ES-I3 (cell line): ENCODE results near the gene DHRS13.
"Not testable (repeated sequence)": the region's sequence is repeated elsewhere in the genome, so short reads cannot be mapped to it uniquely, and the experiment has no call there.

ENCODE experiments used
- H3K36me3 ChIP-seq: 2 replicates; pipeline ENCODE4 v1.6.1; 2013; ENCODE audit warnings: mild to moderate bottlenecking, low read length, control low read depth, moderate library complexity; ENCODE audit not compliant: insufficient read depth
- H3K4me1 ChIP-seq: 2 replicates; pipeline ENCODE4 v1.6.1; 2013; ENCODE audit warnings: mild to moderate bottlenecking, control low read depth, low read length; ENCODE audit not compliant: insufficient read depth
- H3K9ac ChIP-seq: 2 replicates; pipeline ENCODE4 v1.6.1; 2013; ENCODE audit warnings: low read depth, mild to moderate bottlenecking, low read length, moderate library complexity
- H3K9me3 ChIP-seq: 2 replicates; pipeline ENCODE4 v1.6.1; 2013; ENCODE audit warnings: mild to moderate bottlenecking, low read length, moderate library complexity; ENCODE audit not compliant: control insufficient read depth, insufficient read depth

DHRS13 gene

DNA sequence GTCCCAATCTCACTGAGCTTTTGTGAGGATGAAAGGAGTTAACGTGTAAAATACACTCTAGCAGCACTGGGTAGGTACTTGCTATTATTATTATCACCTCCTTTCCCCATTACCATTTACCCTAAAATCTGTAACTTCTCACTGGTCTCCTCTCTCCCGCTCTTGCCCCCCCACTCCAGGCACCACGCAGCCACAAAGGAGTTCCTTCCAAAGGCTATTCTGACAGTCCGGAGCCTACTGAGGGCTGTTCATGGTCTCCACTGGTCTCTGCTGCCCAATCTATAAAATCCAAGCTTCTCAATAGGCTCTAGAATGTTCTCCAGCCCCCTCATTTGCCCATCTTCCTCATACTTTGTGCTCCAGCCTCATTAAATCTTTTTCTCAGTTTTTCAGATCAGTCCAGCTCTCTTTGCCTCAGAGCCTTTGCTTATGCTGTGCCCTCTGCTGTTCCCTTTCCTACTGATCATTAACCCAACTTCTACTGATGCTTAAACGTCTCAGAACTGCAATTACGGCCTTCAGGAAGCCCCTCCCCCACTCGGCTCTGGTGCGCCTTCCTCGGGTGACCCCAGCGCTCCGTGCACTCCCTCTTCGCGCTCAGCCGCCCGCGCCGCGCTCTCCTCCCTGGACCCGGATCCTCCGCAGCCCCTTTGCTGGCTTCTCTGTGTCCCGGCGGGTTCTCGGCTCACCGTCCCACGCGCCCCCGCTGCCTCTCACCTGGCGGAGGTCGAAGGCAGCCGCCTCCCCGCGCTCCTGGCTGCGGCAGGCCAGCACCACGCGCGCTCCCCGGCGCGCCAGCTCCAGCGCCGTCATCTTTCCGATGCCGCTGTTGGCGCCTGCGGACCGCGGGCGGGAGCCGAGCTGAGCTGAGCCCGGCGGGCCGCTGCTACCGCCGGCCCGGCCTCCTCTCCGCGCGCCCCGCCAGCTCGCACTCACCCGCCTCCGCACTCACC, 737 bp downstream of the DHRS13 start:
- Histone ChIP-seq H3K4me1 (peaks cover 5% of the 10 kb centered on the region; the same call in 1 of the 2 replicates), H3K36me3 (peaks cover 12% of the 10 kb centered on the region), H3K9me3 (no peaks in the 10 kb centered on the region), H3K9ac (peak overlapping the region; percentile 70)

DNA sequence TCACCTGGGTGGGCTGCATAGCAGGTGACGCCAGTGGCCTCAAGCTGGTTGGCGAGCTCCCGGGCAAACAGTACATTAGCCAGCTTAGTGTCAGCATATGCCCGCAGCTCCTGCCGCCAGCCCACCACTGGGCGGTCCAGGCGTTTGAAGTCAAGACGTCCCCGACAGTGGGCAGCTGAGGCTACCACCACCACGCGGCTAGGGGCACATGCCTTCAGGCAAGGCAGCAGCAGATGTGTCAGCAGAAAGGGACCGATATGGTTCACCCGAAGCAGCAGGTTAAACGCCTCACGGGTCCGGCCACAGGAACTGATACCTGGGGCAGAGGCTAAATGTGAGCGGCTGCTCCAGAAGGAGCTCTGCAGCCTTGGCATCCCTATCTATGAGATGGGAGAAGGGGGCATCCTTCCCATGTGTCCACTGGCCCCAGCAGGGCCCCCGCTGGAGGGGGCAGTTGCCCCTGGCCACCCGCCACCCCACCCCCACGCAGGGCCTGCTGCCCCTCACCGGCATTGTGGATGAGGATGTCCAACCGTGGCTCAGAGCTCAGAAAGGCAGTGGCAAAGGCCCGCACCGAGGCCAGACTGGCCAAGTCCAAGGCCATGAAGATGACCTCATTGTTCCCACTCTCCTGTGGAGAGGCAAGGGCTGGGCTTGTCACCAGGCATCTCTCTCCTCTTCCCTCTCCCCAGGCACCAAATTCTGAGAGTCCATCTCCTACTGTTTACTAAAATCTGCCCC, 1.7 kb downstream of the DHRS13 start:
- Histone ChIP-seq H3K9me3 (no peaks in the 10 kb centered on the region), H3K4me1 (peaks cover 8% of the 10 kb centered on the region), H3K36me3 (peaks cover 5% of the 10 kb centered on the region), H3K9ac (peak overlapping the region; percentile 70; the same call in 1 of the 2 replicates)

DNA sequence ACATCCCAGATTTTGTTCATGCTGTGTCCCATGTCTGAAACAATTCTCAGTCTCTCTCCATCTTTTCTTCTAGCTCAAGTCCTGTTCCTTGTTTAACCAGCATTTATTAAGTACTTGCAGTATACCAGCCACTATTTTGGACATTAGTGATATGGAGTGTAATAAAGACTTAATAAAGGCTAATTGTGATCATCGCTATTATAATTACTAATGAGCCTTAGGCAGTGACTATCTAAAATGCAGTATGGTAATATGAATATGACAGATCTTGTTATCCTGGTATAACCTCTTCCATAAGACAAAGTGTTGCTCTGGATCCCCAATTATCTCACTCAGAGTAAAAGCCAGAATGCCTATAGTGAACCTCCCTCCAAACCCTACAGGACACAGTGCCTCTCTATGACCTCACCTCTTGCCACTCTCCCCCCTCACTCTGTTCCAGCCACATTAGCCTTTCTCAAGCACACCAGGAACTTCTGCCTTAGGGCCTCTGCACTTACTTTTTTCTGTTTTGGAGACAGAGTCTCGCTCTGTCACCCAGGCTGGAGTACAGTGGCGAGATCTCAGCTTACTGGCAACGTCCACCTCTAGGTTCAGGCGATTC, 3.6 kb downstream of the DHRS13 start:
- Histone ChIP-seq H3K36me3 (no peaks in the 10 kb centered on the region), H3K9me3 (no peaks in the 10 kb centered on the region), H3K9ac (no peak overlapping the region), H3K4me1 (peaks cover 13% of the 10 kb centered on the region)

DNA sequence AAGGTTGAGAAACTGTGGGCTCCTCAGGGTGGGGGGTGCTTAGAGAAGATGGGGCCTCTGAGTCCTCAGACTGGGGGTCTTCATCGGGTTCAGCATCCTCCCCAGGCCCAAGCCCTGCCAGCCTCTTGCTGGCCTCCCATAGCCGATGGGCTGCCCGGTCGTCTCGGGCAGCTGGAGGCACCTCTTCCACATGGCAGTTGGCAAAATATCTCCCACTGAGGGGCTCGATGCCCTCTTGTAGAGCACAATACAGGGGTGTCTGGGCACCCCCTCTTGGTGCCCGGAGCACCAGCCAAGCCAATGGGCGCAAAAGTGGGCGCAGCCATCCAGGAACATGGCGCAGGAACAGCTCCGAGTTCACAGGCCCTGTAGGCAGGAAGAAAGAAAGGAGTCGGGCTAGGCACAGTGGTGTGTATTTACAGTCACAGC, 4.3 kb downstream of the DHRS13 start:
- Histone ChIP-seq H3K9ac (no peak overlapping the region), H3K36me3 (no peaks in the 10 kb centered on the region), H3K4me1 (peaks cover 13% of the 10 kb centered on the region), H3K9me3 (no peaks in the 10 kb centered on the region)

DNA sequence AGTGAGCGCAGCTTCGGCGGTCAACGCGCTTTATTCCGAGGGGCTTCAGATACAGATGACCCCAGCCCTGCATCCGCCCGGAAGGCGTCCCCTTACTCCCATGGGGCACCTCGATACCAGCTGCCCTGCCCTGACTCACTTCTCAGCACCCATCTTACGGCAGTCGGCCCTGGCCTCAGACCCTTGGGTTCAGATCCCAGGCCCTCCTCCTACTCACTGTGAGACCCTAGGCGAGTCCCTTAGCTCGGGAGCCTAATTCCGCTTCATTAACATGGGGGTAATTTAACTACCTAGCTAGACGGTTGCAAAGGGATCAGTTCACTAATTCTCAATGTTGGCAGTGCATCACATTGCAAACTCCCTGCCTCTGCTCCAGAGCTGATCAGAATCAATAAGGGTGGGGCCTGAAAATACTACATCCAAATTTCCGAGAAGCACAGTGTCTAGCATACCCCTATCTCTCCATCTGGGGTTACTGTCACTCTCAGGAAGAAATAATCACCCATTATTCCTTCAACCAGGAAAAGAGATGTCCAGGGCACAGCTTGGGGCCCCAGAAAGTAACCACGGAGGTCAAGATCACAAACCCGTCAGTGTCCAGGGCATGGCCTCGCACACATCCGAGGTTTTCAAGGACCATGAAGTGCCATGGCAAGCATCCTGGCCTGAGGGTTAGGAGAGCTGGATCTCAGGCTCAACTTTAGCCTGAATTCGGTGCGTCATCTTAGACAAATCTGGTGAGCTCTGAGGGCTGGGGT, 4.9 kb downstream of the DHRS13 start:
- Histone ChIP-seq H3K9ac (peak overlapping the region; percentile 99; the same call in 1 of the 2 replicates), H3K36me3 (no peaks in the 10 kb centered on the region), H3K9me3 (no peaks in the 10 kb centered on the region), H3K4me1 (peaks cover 13% of the 10 kb centered on the region)

DNA sequence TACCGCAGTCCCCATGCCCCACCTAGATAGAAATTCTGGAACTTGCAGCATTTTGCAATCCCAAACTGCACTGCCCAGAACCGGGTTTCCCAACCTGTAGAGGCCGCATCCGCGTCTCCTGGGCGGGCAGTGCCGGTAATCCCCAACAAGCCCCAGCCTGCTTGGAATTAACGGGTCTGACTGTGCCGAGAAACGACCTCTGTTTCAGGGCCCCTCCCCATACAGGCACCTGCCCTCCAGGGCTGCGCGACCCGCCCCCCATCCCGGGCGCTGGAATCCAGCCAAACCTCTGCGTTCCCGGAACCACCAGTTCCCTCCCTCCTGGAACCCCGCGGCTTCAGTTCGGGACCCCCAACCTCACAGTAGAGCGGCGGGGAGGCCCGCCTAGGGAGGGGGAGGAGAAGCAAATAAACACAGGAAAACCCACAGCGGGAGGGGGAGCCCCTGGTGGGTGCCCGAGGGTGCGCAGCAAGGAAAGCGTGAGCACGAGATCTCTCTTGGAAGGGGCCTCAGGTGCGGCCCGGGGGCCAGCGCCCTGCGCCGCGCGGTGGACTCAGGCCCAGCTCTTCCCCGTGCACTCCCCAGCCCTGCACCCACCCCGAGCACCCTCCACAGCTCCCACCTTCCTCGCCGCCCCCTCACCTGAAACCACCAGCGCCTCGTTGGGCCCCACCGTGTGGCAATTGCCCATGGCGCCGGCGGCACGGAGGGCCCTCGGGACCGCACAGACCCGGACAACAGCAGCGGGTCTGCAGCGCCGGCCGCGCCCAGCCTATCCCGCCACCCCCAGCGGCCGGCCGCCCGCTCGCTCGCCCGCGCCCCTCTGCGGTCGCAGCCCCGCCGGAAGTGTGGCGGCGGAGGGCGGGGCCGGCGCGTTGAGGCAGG, 5.8 kb downstream of the DHRS13 start, which contains the start of gene FLOT2:
TSS of gene FLOT2 (minus strand) at position 850 of the 885 bp plus-strand sequence. CDS start at position 691, 159 bp downstream.
- H3K4me1 ChIP-seq, result peaks cover 13% of the 10 kb centered on the region

DNA sequence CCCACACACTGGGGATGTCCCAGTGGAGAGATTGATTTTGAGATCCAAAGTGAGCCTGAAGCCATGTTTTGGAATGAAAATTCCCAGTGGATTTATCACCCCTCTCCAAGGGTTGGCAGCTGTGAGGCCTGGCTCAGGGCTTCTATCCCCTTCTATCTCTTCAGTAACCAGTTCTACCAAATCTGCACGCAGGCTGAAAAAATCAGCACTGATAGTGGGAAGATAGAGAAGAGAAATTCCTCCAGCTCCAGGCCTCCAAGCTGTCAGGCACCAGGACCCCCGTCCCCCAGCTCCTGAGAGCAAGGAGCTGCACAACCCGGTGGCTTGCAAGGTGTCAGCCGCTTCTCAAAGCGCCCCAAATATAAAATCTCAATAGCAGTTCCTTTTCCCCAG, 6.4 kb downstream of the DHRS13 start:
- Histone ChIP-seq H3K4me1 (peaks cover 9% of the 10 kb centered on the region), H3K9me3 (no peaks in the 10 kb centered on the region), H3K9ac (peak overlapping the region; percentile 99), H3K36me3 (no peaks in the 10 kb centered on the region)

More for the DNA sequence above, 5.8 kb downstream of the DHRS13 start, which contains the start of gene FLOT2:
- H3K36me3 ChIP-seq, result no peaks in the 10 kb centered on the region
- no peaks in the 10 kb centered on the region for H3K9me3 ChIP-seq
- H3K9ac ChIP-seq, result peak within 1 kb of the TSS; percentile 99

DNA sequence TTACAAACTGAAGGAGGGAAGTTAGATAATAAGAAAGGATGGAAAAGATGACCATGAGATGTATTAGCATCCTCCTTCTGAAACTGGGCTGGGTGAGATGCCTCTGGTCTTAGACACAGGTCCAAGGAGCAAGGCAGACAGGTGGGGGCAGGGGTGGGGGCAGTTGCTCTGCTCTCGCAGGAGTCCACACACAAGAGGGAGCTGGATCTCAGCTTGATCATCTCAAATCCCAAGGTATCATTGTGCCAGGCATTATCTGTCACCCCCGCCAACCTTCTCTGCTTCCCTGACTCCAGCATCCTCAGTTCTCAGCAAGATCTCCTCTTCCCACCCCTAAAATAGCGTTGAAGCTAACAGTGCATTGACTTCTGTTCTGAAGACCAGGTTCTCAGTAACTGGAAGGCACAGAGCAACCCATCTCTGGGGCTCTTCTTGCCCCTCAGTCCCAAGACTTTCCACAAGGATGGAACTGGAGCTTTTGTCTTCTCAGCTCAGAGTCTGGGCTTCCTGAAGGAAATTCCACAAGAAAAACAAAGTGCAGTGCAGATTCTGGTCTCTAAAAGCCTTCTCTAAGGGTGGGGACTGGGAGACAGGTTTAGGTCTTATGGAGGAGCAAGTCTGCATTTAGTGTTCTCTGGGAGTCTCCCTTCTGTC, 7.0 kb downstream of the DHRS13 start:
- H3K4me1 ChIP-seq, result peaks cover 8% of the 10 kb centered on the region
- peak overlapping the region; percentile 99 for H3K9ac ChIP-seq

DNA sequence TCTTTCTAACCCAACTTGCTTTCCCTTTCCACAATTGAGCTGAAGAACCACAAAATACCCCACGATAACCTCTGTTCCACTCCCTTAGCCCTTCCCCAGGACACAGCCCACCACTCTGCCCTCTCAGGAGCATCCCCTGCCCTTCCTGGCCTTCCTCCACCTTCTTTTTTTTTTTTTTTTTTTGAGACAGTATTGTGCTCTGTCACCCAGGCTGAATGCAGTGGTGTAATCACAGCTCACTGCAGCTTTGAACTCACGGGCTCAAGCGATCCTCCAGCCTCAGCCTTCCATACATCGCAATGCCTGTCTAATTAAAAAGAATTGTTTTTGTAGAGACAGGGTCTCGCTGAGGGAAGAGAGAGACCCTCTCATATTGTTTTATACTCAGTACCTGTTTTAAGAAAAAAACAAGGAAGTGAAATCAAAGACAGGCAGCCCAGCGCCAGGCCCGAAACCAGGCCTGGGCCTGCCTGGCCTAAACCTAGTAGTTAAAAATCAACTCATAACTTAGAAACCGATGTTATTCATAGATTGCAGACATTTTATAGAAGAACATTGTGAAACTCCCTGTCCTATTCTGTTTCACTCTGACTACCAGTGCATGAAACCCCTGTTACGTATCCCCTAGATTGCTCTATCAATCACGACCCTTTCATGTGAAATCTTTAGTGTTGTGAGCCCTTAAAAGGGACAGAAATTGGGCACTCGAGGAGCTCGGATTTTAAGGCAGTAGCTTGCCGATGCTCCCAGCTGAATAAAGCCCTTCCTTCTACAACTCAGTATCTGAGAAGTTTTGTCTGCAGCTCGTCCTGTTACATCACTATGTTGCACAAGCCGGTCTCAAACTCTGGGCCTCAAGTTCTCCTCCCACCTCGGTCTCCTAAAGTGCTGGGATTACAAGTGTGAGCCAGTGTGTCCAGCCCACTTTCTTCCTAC, 9.4 kb downstream of the DHRS13 start:
- not testable (repeated sequence) for H3K36me3 ChIP-seq, H3K9ac ChIP-seq, H3K4me1 ChIP-seq, H3K9me3 ChIP-seq

More for the DNA sequence above, 7.0 kb downstream of the DHRS13 start:
- no peaks in the 10 kb centered on the region for H3K36me3 ChIP-seq
- H3K9me3 ChIP-seq, result no peaks in the 10 kb centered on the region

DNA sequence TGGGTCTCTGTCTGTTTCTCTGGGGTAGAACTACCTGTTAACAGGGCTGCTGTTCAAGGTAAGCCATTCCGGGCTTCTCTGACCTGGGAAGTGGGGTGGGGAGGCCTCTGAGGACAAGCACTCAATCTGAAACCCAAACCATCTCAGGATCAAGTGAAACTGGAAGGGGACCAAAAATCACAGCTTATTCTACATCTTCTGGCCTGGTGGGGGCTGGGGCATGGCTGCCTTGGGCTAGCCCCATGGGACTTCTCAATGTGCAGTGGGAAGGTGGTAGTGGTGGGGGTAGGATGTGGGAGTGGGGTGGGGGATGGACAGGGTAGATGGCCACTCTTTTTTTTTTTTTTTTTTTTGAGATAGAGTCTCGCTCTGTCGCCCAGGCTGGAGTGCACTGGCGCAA, 10.9 kb downstream of the DHRS13 start:
- Histone ChIP-seq H3K9ac (no peak overlapping the region), H3K36me3 (no peaks in the 10 kb centered on the region), H3K4me1 (peaks cover 18% of the 10 kb centered on the region), H3K9me3 (no peaks in the 10 kb centered on the region)

DNA sequence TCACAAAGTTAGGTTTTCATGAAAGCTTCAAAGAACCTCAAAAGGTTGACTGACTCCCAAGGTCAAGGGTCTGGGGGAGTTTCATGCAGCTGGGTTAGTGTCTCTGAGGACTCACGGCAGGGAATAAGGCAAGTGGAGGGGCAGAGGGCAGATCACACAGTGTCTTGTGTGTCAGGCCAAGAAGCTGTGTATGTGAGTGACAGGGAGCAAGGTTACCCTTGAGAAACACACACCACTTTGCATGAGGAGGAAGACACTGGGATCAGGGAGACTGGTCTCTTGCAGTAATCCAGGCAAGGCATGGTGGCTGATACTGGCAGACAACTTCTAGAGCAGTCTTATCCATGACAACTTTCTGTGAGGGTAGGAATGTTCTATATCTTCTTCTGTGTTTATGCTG, 11.7 kb downstream of the DHRS13 start:
- peaks cover 16% of the 10 kb centered on the region for H3K4me1 ChIP-seq
- no peaks in the 10 kb centered on the region for H3K36me3 ChIP-seq
- no peak overlapping the region for H3K9ac ChIP-seq
- H3K9me3 ChIP-seq, result no peaks in the 10 kb centered on the region

DNA sequence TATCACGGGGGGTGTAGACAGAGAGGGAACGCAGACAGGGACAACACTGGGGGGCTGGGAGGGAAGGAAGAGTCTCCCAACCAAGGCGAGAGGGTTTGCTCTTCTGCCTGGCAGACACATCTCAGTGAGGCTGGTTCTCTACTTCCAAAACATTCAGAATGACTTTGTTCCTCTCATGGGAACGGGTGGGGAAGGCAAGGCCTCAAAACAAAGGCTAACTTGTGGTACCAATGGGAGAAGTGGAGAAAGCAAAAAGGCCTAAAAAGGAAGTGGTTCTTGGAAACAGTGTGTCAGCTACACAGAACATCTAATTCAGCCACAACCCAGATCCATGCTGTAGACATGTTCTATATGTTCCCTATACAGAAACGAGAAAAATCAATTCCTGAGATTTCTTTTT, 12.9 kb downstream of the DHRS13 start:
- no peaks in the 10 kb centered on the region for H3K36me3 ChIP-seq
- H3K9ac ChIP-seq, result no peak overlapping the region
- peaks cover 11% of the 10 kb centered on the region for H3K4me1 ChIP-seq
- no peaks in the 10 kb centered on the region for H3K9me3 ChIP-seq
